Common myeloid progenitor, CD34-positive (primary cell): Measurements from ENCODE around the gene ENOSF1.

Experiments
- CTCF ChIA-PET: fragments of 350-600 bp; sonication (Branson Sonifier 250); formaldehyde crosslinking; loops from one replicate; lab custom pipeline; 2021; ENCODE audit warnings: antibody characterized with exemption; lab: Charles Lee
- POLR2A ChIA-PET: fragments of 350-600 bp; sonication (Branson Sonifier 250); formaldehyde crosslinking; loops from one replicate; lab custom pipeline; 2021; ENCODE audit warnings: antibody characterized with exemption; lab: Charles Lee
- DNase-seq, 3 donors: peaks; one replicate each; pipeline versions ENCODE4 v3.0.0 to v3.0.0-alpha.2; 2013
- H3K27ac ChIP-seq, 2 experiments: 1 replicate in 1 of 2; 2 replicates in 1 of 2; pipeline ENCODE4 v1.7.0; 2013; ENCODE audit warnings: inconsistent platforms in 2 of 2, low read length in 2 of 2, mild to moderate bottlenecking in 2 of 2, low read depth in 1 of 2, moderate library complexity in 1 of 2; ENCODE audit not compliant: severe bottlenecking in 2 of 2, insufficient read depth in 1 of 2, poor library complexity in 1 of 2
- H3K27me3 ChIP-seq, 5 experiments: replicated peaks in 2 of 5; 1 replicate in 3 of 5; 2 replicates in 2 of 5; pipeline versions ENCODE4 v1.6.1 to v1.7.0; 2013; ENCODE audit warnings: low read length in 4 of 5, mild to moderate bottlenecking in 2 of 5, moderate library complexity in 2 of 5, inconsistent platforms in 1 of 5; ENCODE audit not compliant: insufficient read depth in 5 of 5, control insufficient read depth in 4 of 5
- H3K36me3 ChIP-seq, 4 experiments: 1 replicate in 2 of 4; 2 replicates in 2 of 4; pipeline versions ENCODE4 v1.6.1 to v1.7.0; 2013; ENCODE audit warnings: low read length in 3 of 4, control low read depth in 1 of 4, mild to moderate bottlenecking in 1 of 4; ENCODE audit not compliant: control insufficient read depth in 4 of 4, insufficient read depth in 4 of 4
- H3K4me1 ChIP-seq, 4 experiments: 1 replicate in 3 of 4; 2 replicates in 1 of 4; pipeline versions ENCODE4 v1.6.1 to v1.7.1; 2013; ENCODE audit warnings: low read length in 3 of 4, mild to moderate bottlenecking in 3 of 4, control low read depth in 1 of 4, inconsistent platforms in 1 of 4, moderate library complexity in 1 of 4; ENCODE audit not compliant: control insufficient read depth in 4 of 4, insufficient read depth in 4 of 4; ENCODE audit errors: control extremely low read depth in 1 of 4
- H3K4me3 ChIP-seq, 7 experiments: 1 replicate in 4 of 7; 2 replicates in 3 of 7; pipeline versions ENCODE4 v1.5.1 to v1.7.0; 2013; ENCODE audit warnings: mild to moderate bottlenecking in 7 of 7, low read length in 6 of 7, moderate library complexity in 6 of 7, inconsistent platforms in 2 of 7, low read depth in 2 of 7, control low read depth in 1 of 7; ENCODE audit not compliant: insufficient read depth in 4 of 7, control insufficient read depth in 1 of 7; ENCODE audit errors: extremely low read depth in 1 of 7
- H3K9me3 ChIP-seq, 5 experiments: 1 replicate in 4 of 5; 2 replicates in 1 of 5; pipeline versions ENCODE4 v1.6.1 to v1.7.1; 2013; ENCODE audit warnings: low read length in 4 of 5, mild to moderate bottlenecking in 2 of 5, inconsistent platforms in 1 of 5, low read depth in 1 of 5, moderate library complexity in 1 of 5; ENCODE audit not compliant: control insufficient read depth in 4 of 5, insufficient read depth in 2 of 5; ENCODE audit errors: control extremely low read depth in 1 of 5
- WGBS: methylation state at CpG from one replicate; pipeline ENCODE4 v1.1.5; 2013; ENCODE audit not compliant: insufficient coverage; 5-methylcytosine and 5-hydroxymethylcytosine counted together

ENOSF1 gene

DNA sequence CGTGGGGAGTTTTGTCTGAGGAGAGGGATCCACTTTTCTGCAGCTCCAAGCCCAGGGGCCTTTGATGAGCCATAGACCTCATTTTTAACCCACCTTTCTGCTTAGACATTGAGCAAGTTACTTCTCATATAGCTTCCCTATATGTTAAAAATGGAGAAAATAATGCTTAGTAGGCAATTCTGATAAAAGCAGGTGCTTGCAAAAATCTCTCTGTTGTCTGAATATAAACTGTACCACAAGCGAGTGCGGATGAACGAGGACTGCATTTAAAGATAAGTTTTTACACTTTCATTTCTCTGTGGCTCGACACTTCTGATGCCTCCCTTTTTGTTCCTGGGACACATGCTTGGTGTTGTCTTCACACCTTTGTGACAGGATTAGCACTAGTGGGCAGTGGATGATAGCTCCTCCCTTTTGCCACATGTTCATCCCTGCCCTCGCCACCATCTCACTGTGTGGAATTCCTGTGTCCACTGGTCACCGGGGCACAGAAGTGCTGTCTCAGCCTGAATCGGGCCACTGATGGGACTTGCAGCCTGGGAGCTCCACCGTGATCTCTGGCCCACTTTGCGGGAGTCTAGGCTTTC is 53.4 kb downstream of the ENOSF1 start:
- DNase-seq: no peak
- Histone ChIP-seq H3K27ac (peak overlapping the region in 1 of 2 experiments; percentile 74), H3K27me3 (no peaks in the 10 kb centered on the region), H3K9me3 (peaks cover 0 to 6% (median 0%) of the 10 kb centered on the region in 5 experiments), H3K4me1 (peaks cover 0 to 14% (median 11%) of the 10 kb centered on the region in 4 experiments), H3K4me3 (peak overlapping the region in 6 of 7 experiments; percentile 58 to 96 (median 90)), H3K36me3 (peaks cover 0 to 33% (median 5%) of the 10 kb centered on the region in 4 experiments)
- ChIA-PET CTCF (interaction anchor here (0.5 to 2.3 kb wide), 14 partner anchors 9 to 338 kb away, joined by 3 to 8 read pairs (median 4); partner anchors contain the start of gene ENOSF1), POLR2A (no interaction called here)
- 94% methylated on average over 9 of the region's 10 CpGs for WGBS

DNA sequence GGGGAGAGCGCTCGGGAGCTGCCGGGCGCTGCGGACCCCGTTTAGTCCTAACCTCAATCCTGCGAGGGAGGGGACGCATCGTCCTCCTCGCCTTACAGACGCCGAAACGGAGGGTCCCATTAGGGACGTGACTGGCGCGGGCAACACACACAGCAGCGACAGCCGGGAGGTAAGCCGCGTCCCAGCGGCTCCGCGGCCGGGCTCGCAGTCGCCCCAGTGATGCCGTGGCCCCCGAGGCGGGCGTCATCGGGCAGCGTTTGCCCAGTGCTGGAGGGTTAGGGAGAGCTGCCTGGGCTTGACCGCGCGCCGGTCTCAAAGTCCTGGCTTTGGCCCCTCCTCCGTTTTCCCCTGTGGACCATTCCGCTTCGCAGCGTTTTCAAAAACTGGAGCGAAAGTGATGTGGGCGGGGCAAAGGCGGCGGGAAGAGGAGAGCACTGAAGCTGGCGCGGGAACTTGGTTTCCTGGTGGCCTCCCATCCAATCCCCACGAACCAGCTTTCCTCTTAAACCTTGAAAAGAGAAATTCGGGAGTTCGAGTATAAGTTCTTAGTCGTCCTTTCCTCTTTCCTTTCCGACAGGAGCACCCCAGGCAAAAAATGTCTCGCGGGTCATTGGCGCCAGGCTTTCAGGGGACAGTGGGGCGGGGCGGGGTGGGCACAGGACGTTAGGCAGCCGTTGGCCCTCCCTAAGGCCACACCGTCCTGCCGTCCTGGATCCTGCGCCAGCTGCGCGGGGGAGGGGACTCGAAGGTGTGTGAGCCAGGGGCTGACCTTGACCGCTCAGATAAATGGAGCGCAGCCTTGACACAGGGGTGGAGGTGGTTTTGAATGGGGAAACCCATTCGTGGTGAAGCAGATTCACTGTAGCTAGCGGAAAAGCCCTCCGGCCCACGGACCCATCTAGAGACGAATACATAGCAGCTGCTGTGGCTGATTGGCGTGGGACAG is 54.2 kb downstream of the ENOSF1 start:
- DNase-seq: peak; percentile 58 to 75 (median 74)
- H3K27me3 ChIP-seq: no peaks in the 10 kb centered on the region
- H3K9me3 ChIP-seq: peaks cover 0 to 6% (median 0%) of the 10 kb centered on the region in 5 experiments
- peak overlapping the region; percentile 58 to 98 (median 93) for H3K4me3 ChIP-seq
- peak overlapping the region in 1 of 2 experiments; percentile 74 for H3K27ac ChIP-seq
- POLR2A ChIA-PET: interaction anchor here (1.1 kb wide), 2 partner anchors 105 to 390 kb away, joined by 3 read pairs; partner anchors contain the start of gene THOC1
- peaks cover 0 to 20% (median 13%) of the 10 kb centered on the region in 4 experiments for H3K4me1 ChIP-seq
- peaks cover 0 to 33% (median 5%) of the 10 kb centered on the region in 4 experiments for H3K36me3 ChIP-seq
- 3% methylated on average over 55 of the region's 72 CpGs for WGBS
- CTCF ChIA-PET: interaction anchor here (0.5 to 2.3 kb wide), 14 partner anchors 10 to 338 kb away, joined by 3 to 8 read pairs (median 3); partner anchors contain the start of gene ENOSF1

- Histone ChIP-seq H3K27me3 (no peaks in the 10 kb centered on the region), H3K36me3 (peaks cover 0 to 33% (median 5%) of the 10 kb centered on the region in 4 experiments), H3K4me1 (peaks cover 0 to 26% (median 14%) of the 10 kb centered on the region in 4 experiments), H3K4me3 (peak within 1 kb of the TSS; percentile 58 to 98 (median 93)), H3K9me3 (peaks cover 0 to 6% (median 0%) of the 10 kb centered on the region in 5 experiments), H3K27ac (peak within 1 kb of the TSS; percentile 33 to 75)
- WGBS: 0% methylated on average over 55 of the region's 79 CpGs
- ChIA-PET POLR2A (interaction anchor here (0.6 to 1.1 kb wide), 3 partner anchors 50 to 389 kb away, joined by 3 to 5 read pairs (median 3); partner anchors contain the start of gene THOC1), CTCF (interaction anchor here (0.8 to 2.3 kb wide), 6 partner anchors 13 to 55 kb away, joined by 3 to 8 read pairs (median 4); partner anchors contain the start of gene ENOSF1)
- DNase-seq: peak; percentile 69 to 84 (median 75)
Observed at GRCh38 chr18:657311-658000, 55.0 kb downstream of the ENOSF1 start, which contains the start of gene TYMS. Gene TYMS (plus strand): TSS chr18:657653. CDS start chr18:657743, 90 bp downstream.

- POLR2A ChIA-PET: no interaction called here
- Histone ChIP-seq H3K4me1 (peaks cover 2 to 37% (median 18%) of the 10 kb centered on the region in 4 experiments), H3K4me3 (no peak overlapping the region), H3K36me3 (peaks cover 0 to 15% (median 2%) of the 10 kb centered on the region in 4 experiments), H3K9me3 (no peaks in the 10 kb centered on the region), H3K27ac (no peak overlapping the region), H3K27me3 (no peaks in the 10 kb centered on the region)
- WGBS: 93% methylated on average over 3 of the region's 6 CpGs
- no peak for DNase-seq
- CTCF ChIA-PET: interaction anchor here (0.9 to 2.0 kb wide), 4 partner anchors 15 to 184 kb away, joined by 4 to 7 read pairs (median 6); no protein-coding TSS in a partner anchor
Observed at GRCh38 chr18:655445-655844, 57.0 kb downstream of the ENOSF1 start.

DNA sequence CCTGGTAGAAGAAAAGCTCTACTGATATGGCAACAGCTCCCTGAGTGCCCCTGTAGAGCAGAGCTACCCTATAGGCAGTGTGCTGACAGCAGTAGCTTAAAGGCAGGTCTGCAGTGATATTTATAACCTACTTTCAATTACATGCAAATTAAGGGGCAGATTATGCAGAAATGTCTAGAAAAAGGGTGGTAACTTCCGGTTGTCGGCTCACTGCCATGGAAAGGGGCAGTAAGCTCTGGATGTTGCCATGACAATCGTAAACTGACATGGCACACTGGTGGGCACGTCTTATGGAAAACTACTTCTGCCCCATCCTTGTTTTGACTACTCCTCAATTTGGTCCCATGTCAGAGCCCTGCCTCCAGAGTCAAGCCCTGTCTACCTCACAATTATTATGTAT is 57.8 kb downstream of the ENOSF1 start:
- H3K27me3 ChIP-seq: no peaks in the 10 kb centered on the region
- no peaks in the 10 kb centered on the region for H3K9me3 ChIP-seq
- H3K36me3 ChIP-seq: peaks cover 0 to 7% (median 0%) of the 10 kb centered on the region in 4 experiments
- no peak overlapping the region for H3K27ac ChIP-seq
- no peak for DNase-seq
- CTCF ChIA-PET: interaction anchor here (0.9 to 2.0 kb wide), 4 partner anchors 16 to 185 kb away, joined by 4 to 7 read pairs (median 6); no protein-coding TSS in a partner anchor
- H3K4me3 ChIP-seq: no peak overlapping the region
- peaks cover 3 to 39% (median 23%) of the 10 kb centered on the region in 4 experiments for H3K4me1 ChIP-seq
- POLR2A ChIA-PET: no interaction called here
- 100% methylated on average over 3 of the region's 4 CpGs for WGBS

- Histone ChIP-seq H3K4me1 (peaks cover 3 to 28% (median 14%) of the 10 kb centered on the region in 4 experiments), H3K27me3 (no peaks in the 10 kb centered on the region), H3K27ac (no peak overlapping the region), H3K36me3 (no peaks in the 10 kb centered on the region), H3K9me3 (no peaks in the 10 kb centered on the region), H3K4me3 (no peak overlapping the region)
- ChIA-PET POLR2A (no interaction called here), CTCF (interaction anchor here (1.2 to 2.0 kb wide), 2 partner anchors 9 to 17 kb away, joined by 3 to 6 read pairs; no protein-coding TSS in a partner anchor)
- DNase-seq: no peak
- 88% methylated on average over 1 of the region's 2 CpGs for WGBS
Observed at GRCh38 chr18:653512-653911, 58.9 kb downstream of the ENOSF1 start.
